A549 (cell line): ENCODE measurements around the gene THAP7. TPM values are rescaled to one million over a fixed set of nuclear protein-coding genes. Genes with fewer than 3 reads are reported as not detected.
"Not testable (repeated sequence)": the region's sequence is repeated elsewhere in the genome, so short reads cannot be mapped to it uniquely, and the experiment has no call there.

Experiments
- ATAC-seq, 2 experiments: fragments of 200-7000 bp in 1 of 2; fragments of >200 bp in 1 of 2; cut with Nextera tagmentation in 1 of 2; cut with Tn5 transposase in 1 of 2; 3 replicates each; pipeline versions ENCODE4 v1.8.0 to v1.9.1; 2018 to 2020; ENCODE audit warnings: mild to moderate bottlenecking in 1 of 2, moderate library complexity in 1 of 2
- CTCF ChIA-PET: fragments of 300-600 bp; sonication (Branson Sonifier 250); formaldehyde crosslinking; extraction: SDS; loops from one replicate; lab custom pipeline; 2021; ENCODE audit warnings: antibody characterized with exemption, inconsistent platforms; lab: Yijun Ruan, JAX
- POLR2A ChIA-PET: fragments of 350-600 bp; formaldehyde crosslinking; extraction: SDS; loops from one replicate; lab custom pipeline; 2021; ENCODE audit warnings: antibody characterized with exemption, inconsistent platforms; lab: Yijun Ruan, JAX
- DNase-seq, 2 experiments: peaks; one replicate each; pipeline versions ENCODE4 v3.0.0 to v3.0.0-alpha.2; 2011 to 2016; ENCODE audit warnings: low read depth in 1 of 2, low spot score in 1 of 2
- FAIRE-seq: peaks from 2 replicates; lab custom pipeline; 2011; peaks lifted over from hg19 to GRCh38; lab: Jason Lieb, UNC
- H3K27ac ChIP-seq, 2 experiments: fragments of >200 bp; sonication (Bioruptor Twin); formaldehyde crosslinking; 3 replicates each; pipeline ENCODE4 v1.5.1; 2016 to 2017
- H3K4me1 ChIP-seq: fragments of >200 bp; sonication (Bioruptor Twin); formaldehyde crosslinking; 3 replicates; pipeline ENCODE4 v1.6.1; 2016
- H3K4me2 ChIP-seq: fragments of >200 bp; sonication (Bioruptor Twin); formaldehyde crosslinking; 3 replicates; pipeline ENCODE4 v1.6.1; 2016
- H3K4me3 ChIP-seq: fragments of >200 bp; sonication (Bioruptor Twin); formaldehyde crosslinking; 3 replicates; pipeline ENCODE4 v1.5.1; 2016
- H3K9me3 ChIP-seq: fragments of >200 bp; sonication (Bioruptor Twin); formaldehyde crosslinking; 3 replicates; pipeline ENCODE4 v1.6.1; 2016
- CEBPB ChIP-seq, 2 experiments: fragments of >200 bp in 1 of 2; sonication (Bioruptor Twin) in 1 of 2; formaldehyde crosslinking in 1 of 2; IDR thresholded peaks; 2 replicates each; pipeline ENCODE4 v1.6.1; 2012 to 2016
- CTCF ChIP-seq: fragments of >200 bp; sonication (Bioruptor Twin); formaldehyde crosslinking; IDR thresholded peaks from 3 replicates; pipeline ENCODE4 v1.5.1; 2016
- ELK1 ChIP-seq: fragments of 150-350 bp; IDR thresholded peaks from 2 replicates; pipeline ENCODE4 v1.6.1; 2014; ENCODE audit warnings: low read depth, mild to moderate bottlenecking, low read length
- ESRRA ChIP-seq: fragments of 150-350 bp; IDR thresholded peaks from 2 replicates; pipeline ENCODE4 v1.6.1; 2014; ENCODE audit warnings: mild to moderate bottlenecking, low read length, borderline replicate concordance
- FOSB ChIP-seq: fragments of 250-450 bp; sonication (Bioruptor Pico); IDR thresholded peaks from 2 replicates; pipeline ENCODE4 v1.5.0; 2020; ENCODE audit warnings: mild to moderate bottlenecking, moderate library complexity
- HMGXB4 ChIP-seq: fragments of 250-450 bp; sonication (Bioruptor Pico); IDR thresholded peaks from 2 replicates; pipeline ENCODE4 v1.5.0; 2021; ENCODE audit warnings: mild to moderate bottlenecking, moderate library complexity, borderline replicate concordance
- HOXB13 ChIP-seq: fragments of 250-450 bp; sonication (Bioruptor Pico); IDR thresholded peaks from 2 replicates; pipeline ENCODE4 v1.5.0; 2020; ENCODE audit warnings: low read depth, mild to moderate bottlenecking, moderate library complexity
- JUN ChIP-seq, 2 experiments: fragments of >200 bp; sonication (Bioruptor Twin); formaldehyde crosslinking; IDR thresholded peaks; 2 replicates in 1 of 2; 3 replicates in 1 of 2; pipeline ENCODE4 v1.6.1; 2016 to 2017
- KDM1A ChIP-seq: fragments of 200-600 bp; sonication (generic); IDR thresholded peaks from 2 replicates; pipeline ENCODE4 v1.6.1; 2016; ENCODE audit warnings: low read depth, mild to moderate bottlenecking
- MYC ChIP-seq: IDR thresholded peaks from 2 replicates; pipeline ENCODE4 v1.6.1; 2012; ENCODE audit warnings: mild to moderate bottlenecking, inconsistent platforms, low read length, improper control_type of control experiment, borderline replicate concordance
- NFE2L2 ChIP-seq: fragments of 150-350 bp; conservative IDR thresholded peaks from 2 replicates; pipeline ENCODE4 v1.6.1; 2014; ENCODE audit warnings: low read length
- NPAS2 ChIP-seq: fragments of 250-450 bp; sonication (Bioruptor Pico); IDR thresholded peaks from 2 replicates; pipeline ENCODE4 v1.8.0; 2022; ENCODE audit warnings: mild to moderate bottlenecking, moderate library complexity, borderline replicate concordance
- POLR2A ChIP-seq: IDR thresholded peaks from 2 replicates; pipeline ENCODE4 v1.6.1; 2012; ENCODE audit warnings: mild to moderate bottlenecking, low read length
- RFX5 ChIP-seq: fragments of 450-650 bp; IDR thresholded peaks from 2 replicates; pipeline ENCODE4 v1.7.1; 2014; ENCODE audit warnings: antibody characterized with exemption, mild to moderate bottlenecking, moderate library complexity
- ZFP36 ChIP-seq: fragments of 450-650 bp; IDR thresholded peaks from 2 replicates; pipeline ENCODE4 v1.6.1; 2014; ENCODE audit warnings: borderline replicate concordance; ENCODE audit not compliant: partially characterized antibody
- WGBS: methylation state at CpG from one replicate; pipeline ENCODE4 v1.1.6; 2017; ENCODE audit errors: missing lambda C conversion rate; 5-methylcytosine and 5-hydroxymethylcytosine counted together
- polyA plus RNA-seq, 4 experiments: library from polyadenylated mRNA; depleted of rRNA in 3 of 4; stranded (reverse); fragments of >200 nt; fragmentation: RNase III in 1 of 4; extraction: RNeasy Plus Mini Kit Qiagen cat#74134 plus additional on column Dnase treatment in 1 of 4; gene quantifications; 2 replicates in 3 of 4; 3 replicates in 1 of 4; pipeline ENCODE4 v1.2.3, GENCODE V29; 2011 to 2017

Gene THAP7
- polyA plus RNA-seq, 2 of the 4 experiments (the other 2 are of a cell fraction): 15.9 to 22.7 TPM

- no peak for TF ChIP-seq CTCF
Measured at GRCh38 chr22:21043860-21044535, 42.1 kb upstream of the THAP7 start (continued).

GRCh38 chr22:21042978-21043859 is 41.3 kb upstream of the THAP7 start:
- ATAC-seq (no peak), FAIRE-seq (no peak), DNase-seq (no peak)
- Histone ChIP-seq H3K4me2 (no peak overlapping the region), H3K4me1 (peaks cover 16% of the 10 kb centered on the region), H3K27ac (peak overlapping the region in 1 of 2 experiments; percentile 80; a peak in 3 of 6 replicates), H3K9me3 (no peaks in the 10 kb centered on the region), H3K4me3 (no peak overlapping the region)
- no peak for TF ChIP-seq RFX5
- TF ChIP-seq POLR2A: no peak
- no peak for TF ChIP-seq FOSB (CRISPR knock-in tag)
- TF ChIP-seq CEBPB (IDR thresholded peaks at IDR 0.05): no peak
- TF ChIP-seq HOXB13 (CRISPR knock-in tag): no peak
- TF ChIP-seq NFE2L2: no peak
- ChIA-PET CTCF (interaction anchor here (1.6 kb wide), 1 partner anchor 59 kb away, joined by 5 read pairs; no protein-coding TSS in a partner anchor), POLR2A (no interaction called here)
- WGBS: 67% methylated on average over 4 of the region's 6 CpGs

GRCh38 chr22:21041937-21042336 is 40.0 kb upstream of the THAP7 start:
- FAIRE-seq: no peak
- CTCF ChIA-PET: interaction anchor here (1.1 kb wide), 1 partner anchor 61 kb away, joined by 3 read pairs; no protein-coding TSS in a partner anchor
- H3K27ac ChIP-seq: peak overlapping the region in 1 of 2 experiments; percentile 23; a peak in 3 of 6 replicates
- H3K4me1 ChIP-seq: peaks cover 29% of the 10 kb centered on the region
- POLR2A ChIA-PET: no interaction called here
- TF ChIP-seq MYC (no peak), ELK1 (no peak), NPAS2 (CRISPR knock-in tag) (no peak), KDM1A (no peak), HMGXB4 (CRISPR knock-in tag) (no peak), JUN (IDR thresholded peaks at IDR 0.05) (no peak), ZFP36 (no peak), ESRRA (no peak)
- TF ChIP-seq, all 56 proteins: peak for 0
- DNase-seq (no peak), ATAC-seq (no peak)
- WGBS: 60% methylated on average over 3 of the region's 4 CpGs
- Histone ChIP-seq H3K4me3 (no peak overlapping the region), H3K4me2 (no peak overlapping the region), H3K9me3 (no peaks in the 10 kb centered on the region)

GRCh38 chr22:21039158-21039557 is 37.2 kb upstream of the THAP7 start:
- FAIRE-seq, POLR2A ChIA-PET: not testable (repeated sequence)
- 62% methylated on average over 5 of the region's 5 CpGs for WGBS

More at GRCh38 chr22:21039158-21039557, 37.2 kb upstream of the THAP7 start:
- Histone ChIP-seq H3K27ac (peak overlapping the region in 1 of 2 experiments; percentile 72; a peak in 2 of 6 replicates), H3K4me1 (peaks cover 21% of the 10 kb centered on the region)
- H3K4me2 ChIP-seq, H3K4me3 ChIP-seq, ATAC-seq, DNase-seq, H3K9me3 ChIP-seq: not testable (repeated sequence)
- CTCF ChIA-PET: interaction anchor here (1.5 to 1.8 kb wide), 2 partner anchors 63 to 154 kb away, joined by 5 read pairs; no protein-coding TSS in a partner anchor
